Stomach (tissue), 9 donors: ENCODE measurements around the gene ZNF785. TPM values are rescaled to one million over a fixed set of nuclear protein-coding genes. Genes with fewer than 3 reads are reported as not detected.

Source experiments
- DNase-seq, 2 donors: peaks; one replicate each; pipeline versions ENCODE4 v3.0.0 to v3.0.0-alpha.2; 2013 to 2019
- H3K27ac ChIP-seq, 5 donors: fragments of 200-600 bp in 4 of 5; sonication (generic) in 4 of 5; one replicate each; pipeline ENCODE4 v1.5.1; 2013 to 2019; ENCODE audit warnings: mild to moderate bottlenecking in 1 of 5, moderate library complexity in 1 of 5
- H3K27me3 ChIP-seq, 3 donors: fragments of 200-600 bp; sonication (generic); one replicate each; pipeline ENCODE4 v1.5.1; 2017 to 2019; ENCODE audit warnings: mixed run types in 1 of 3
- H3K36me3 ChIP-seq, 4 donors: fragments of 200-600 bp; sonication (generic); 1 replicate in 3 of 4; 2 replicates in 1 of 4; pipeline ENCODE4 v1.5.1; 2016 to 2019
- H3K4me1 ChIP-seq, 4 donors: fragments of 200-600 bp; sonication (generic); one replicate each; pipeline ENCODE4 v1.5.1; 2016 to 2019
- H3K4me3 ChIP-seq, 4 donors: fragments of 200-600 bp; sonication (generic) in 3 of 4; one replicate each; pipeline ENCODE4 v1.5.1; 2016 to 2019; ENCODE audit warnings: mild to moderate bottlenecking in 1 of 4
- H3K9me3 ChIP-seq, 4 donors: fragments of 200-600 bp; sonication (generic); one replicate each; pipeline ENCODE4 v1.5.1; 2016 to 2019
- CTCF ChIP-seq, 7 experiments: fragments of 450-650 bp in 4 of 7; fragments of 200-600 bp in 3 of 7; sonication (generic) in 3 of 7; IDR thresholded peaks; one replicate each; pipeline ENCODE4 v1.5.1; 2016 to 2019; ENCODE audit warnings: antibody characterized with exemption in 7 of 7, control low read depth in 2 of 7, mild to moderate bottlenecking in 1 of 7
- EP300 ChIP-seq: sonication (generic); formaldehyde crosslinking; IDR thresholded peaks from one replicate; pipeline ENCODE4 v1.6.1; 2017; ENCODE audit warnings: antibody characterized with exemption
- POLR2A ChIP-seq, 4 donors: fragments of 450-650 bp; IDR thresholded peaks; one replicate each; pipeline ENCODE4 v1.6.1; 2016; ENCODE audit warnings: antibody characterized with exemption in 4 of 4, control low read depth in 2 of 4, mild to moderate bottlenecking in 1 of 4, moderate library complexity in 1 of 4
- POLR2AphosphoS5 ChIP-seq, 3 donors: sonication (generic); formaldehyde crosslinking; IDR thresholded peaks; one replicate each; pipeline ENCODE4 v1.6.1; 2016; ENCODE audit warnings: antibody characterized with exemption in 3 of 3
- WGBS, 5 donors: extraction: QIAGEN DNeasy Blood & Tissue Kit in 3 of 5; methylation state at CpG; one replicate each; pipeline versions ENCODE4 v1.1.5 to v1.1.7; 2013 to 2018; 5-methylcytosine and 5-hydroxymethylcytosine counted together
- intact Hi-C: fragments of 100-400 bp; cut with DNase I; formaldehyde crosslinking; loops from one replicate; pipeline ENCODE4 v1.15.1; 2023; ENCODE audit warnings: low total_unique reads
- polyA plus RNA-seq, 3 donors: library from polyadenylated mRNA; stranded (reverse); fragments of 200-250 nt; gene quantifications; one replicate each; pipeline ENCODE4 v1.2.3, GENCODE V29; 2013
- total RNA-seq, 5 donors: library from RNA; depleted of rRNA; stranded (reverse); fragments of >200 nt; gene quantifications; one replicate each; pipeline versions ENCODE4 v1.1.0 to v1.2.3, GENCODE V29; 2014 to 2016
- donor health status: healthy with polysubstance abuse.
- donor health status: Bipolar disorder and iron deficiency.
- donor health status: healthy.

The ZNF785 gene
- total and polyA plus RNA-seq, 8 donors = 3.8 to 49.0 (median 8.4) TPM

GRCh38 chr16:30551781-30552180, 33.7 kb downstream of the ZNF785 start:
- H3K27ac ChIP-seq = peak overlapping the region in 3 of 5 donors; percentile 42 to 48 (median 42)

GRCh38 chr16:30548416-30549253, 36.9 kb downstream of the ZNF785 start:
- TF ChIP-seq EP300 (no peak), POLR2A (IDR thresholded peaks at IDR 0.05) (no peak), POLR2AphosphoS5 (IDR thresholded peaks at IDR 0.05) (no peak), CTCF (IDR thresholded peaks at IDR 0.05) (no peak)
- Histone ChIP-seq H3K4me3 (no peak overlapping the region), H3K27ac (peak overlapping the region; percentile 10 to 42 (median 39)), H3K9me3 (no peaks in the 10 kb centered on the region), H3K27me3 (no peaks in the 10 kb centered on the region), H3K4me1 (peaks cover 5 to 47% (median 29%) of the 10 kb centered on the region in 4 donors), H3K36me3 (peaks cover 0 to 14% (median 10%) of the 10 kb centered on the region in 4 donors)
- no peak for DNase-seq
- intact Hi-C loops = no loop called here
- WGBS, 5 donors = 32 to 53% (median 47%) methylated on average over 8 of the region's 8 CpGs

More at GRCh38 chr16:30551781-30552180, 33.7 kb downstream of the ZNF785 start:
- H3K27me3 ChIP-seq = no peaks in the 10 kb centered on the region
- H3K4me3 ChIP-seq = no peak overlapping the region
- whole genome bisulfite sequencing, 5 donors = 24 to 48% (median 36%) methylated on average over 3 of the region's 3 CpGs
- no peak for DNase-seq
- H3K9me3 ChIP-seq = no peaks in the 10 kb centered on the region
- intact Hi-C loops = no loop called here
- peaks cover 5 to 73% (median 58%) of the 10 kb centered on the region in 4 donors for H3K4me1 ChIP-seq
- peaks cover 13 to 40% (median 37%) of the 10 kb centered on the region in 4 donors for H3K36me3 ChIP-seq
- TF ChIP-seq POLR2AphosphoS5 (IDR thresholded peaks at IDR 0.05) = no peak
- TF ChIP-seq CTCF (IDR thresholded peaks at IDR 0.05) = no peak
- TF ChIP-seq POLR2A (IDR thresholded peaks at IDR 0.05) = no peak
- TF ChIP-seq EP300 = no peak

GRCh38 chr16:30546115-30546514, 39.4 kb downstream of the ZNF785 start:
- Histone ChIP-seq H3K36me3 (no peaks in the 10 kb centered on the region), H3K4me1 (peaks cover 5 to 45% (median 14%) of the 10 kb centered on the region in 4 donors), H3K9me3 (no peaks in the 10 kb centered on the region), H3K4me3 (no peak overlapping the region), H3K27ac (no peak overlapping the region), H3K27me3 (no peaks in the 10 kb centered on the region)
- TF ChIP-seq CTCF (IDR thresholded peaks at IDR 0.05) (no peak), POLR2AphosphoS5 (IDR thresholded peaks at IDR 0.05) (no peak), POLR2A (IDR thresholded peaks at IDR 0.05) (no peak), EP300 (no peak)
- WGBS, 5 donors = 80 to 88% (median 83%) methylated on average over 8 of the region's 8 CpGs
- intact Hi-C loops = no loop called here
- no peak for DNase-seq

GRCh38 chr16:30543067-30543466, 42.4 kb downstream of the ZNF785 start:
- 48 to 69% (median 65%) methylated on average over 5 of the region's 5 CpGs for WGBS, 5 donors
- intact Hi-C loops = no loop called here
- peaks cover 4 to 33% (median 9%) of the 10 kb centered on the region in 4 donors for H3K4me1 ChIP-seq

More at GRCh38 chr16:30543067-30543466, 42.4 kb downstream of the ZNF785 start:
- TF ChIP-seq EP300 (no peak), CTCF (IDR thresholded peaks at IDR 0.05) (no peak), POLR2A (IDR thresholded peaks at IDR 0.05) (no peak), POLR2AphosphoS5 (IDR thresholded peaks at IDR 0.05) (no peak)
- Histone ChIP-seq H3K27ac (peak overlapping the region in 4 of 5 donors; percentile 1 to 83 (median 66)), H3K4me3 (no peak overlapping the region), H3K27me3 (no peaks in the 10 kb centered on the region), H3K9me3 (no peaks in the 10 kb centered on the region), H3K36me3 (no peaks in the 10 kb centered on the region)
- no peak for DNase-seq
